GM18907 (cell line): Measurements from ENCODE around the gene KCNQ4.

Experiments used
- ATAC-seq: cut with Tn5 transposase; IDR thresholded peaks from one replicate; pipeline ENCODE4 v1.9.1; 2021; ENCODE audit warnings: mild to moderate bottlenecking, moderate library complexity; ENCODE audit not compliant: unreplicated experiment

Gene KCNQ4

DNA sequence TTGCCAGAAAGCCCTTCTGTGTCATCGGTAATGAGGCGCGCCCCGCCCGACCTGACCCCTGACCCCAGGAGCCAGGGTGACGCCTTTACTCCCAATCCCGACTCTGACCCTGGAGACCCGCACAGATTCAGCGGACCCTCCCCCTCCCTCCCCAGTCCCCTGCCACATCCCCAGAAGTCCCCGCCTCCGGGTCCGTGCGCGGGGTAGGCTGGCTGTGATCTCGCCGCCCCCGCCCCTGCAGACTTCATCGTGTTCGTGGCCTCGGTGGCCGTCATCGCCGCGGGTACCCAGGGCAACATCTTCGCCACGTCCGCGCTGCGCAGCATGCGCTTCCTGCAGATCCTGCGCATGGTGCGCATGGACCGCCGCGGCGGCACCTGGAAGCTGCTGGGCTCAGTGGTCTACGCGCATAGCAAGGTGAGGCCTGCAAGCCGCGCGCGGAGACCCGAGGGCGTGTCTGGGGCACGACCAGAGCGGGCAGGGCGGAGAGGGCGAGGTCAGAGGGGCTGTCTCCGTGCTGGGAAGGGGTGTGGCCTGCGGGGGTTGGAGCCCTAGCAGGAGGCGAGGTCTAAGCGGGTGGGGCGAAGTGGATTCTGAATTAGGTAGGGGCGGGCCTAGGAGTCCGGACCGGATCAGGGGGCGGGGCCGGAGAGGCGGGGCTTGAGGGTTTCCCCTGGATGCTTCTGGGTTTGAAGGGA is 34.8 kb downstream of the KCNQ4 start:
- peak; percentile 78 for ATAC-seq

DNA sequence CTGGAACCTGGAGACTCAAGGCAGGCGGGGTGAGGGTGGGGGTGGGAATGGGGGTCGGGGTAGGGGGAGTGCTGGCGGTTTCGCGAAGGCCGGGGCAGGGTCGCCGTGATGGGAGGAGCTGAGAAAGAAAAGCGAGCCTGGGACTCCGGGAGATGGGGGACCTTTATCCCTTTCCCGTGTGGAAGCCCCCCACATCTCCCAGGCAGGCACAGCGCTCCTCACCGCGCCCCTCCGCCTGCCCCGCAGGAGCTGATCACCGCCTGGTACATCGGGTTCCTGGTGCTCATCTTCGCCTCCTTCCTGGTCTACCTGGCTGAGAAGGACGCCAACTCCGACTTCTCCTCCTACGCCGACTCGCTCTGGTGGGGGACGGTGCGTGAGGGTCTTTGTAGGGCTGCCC is 35.5 kb downstream of the KCNQ4 start:
- no peak for ATAC-seq

DNA sequence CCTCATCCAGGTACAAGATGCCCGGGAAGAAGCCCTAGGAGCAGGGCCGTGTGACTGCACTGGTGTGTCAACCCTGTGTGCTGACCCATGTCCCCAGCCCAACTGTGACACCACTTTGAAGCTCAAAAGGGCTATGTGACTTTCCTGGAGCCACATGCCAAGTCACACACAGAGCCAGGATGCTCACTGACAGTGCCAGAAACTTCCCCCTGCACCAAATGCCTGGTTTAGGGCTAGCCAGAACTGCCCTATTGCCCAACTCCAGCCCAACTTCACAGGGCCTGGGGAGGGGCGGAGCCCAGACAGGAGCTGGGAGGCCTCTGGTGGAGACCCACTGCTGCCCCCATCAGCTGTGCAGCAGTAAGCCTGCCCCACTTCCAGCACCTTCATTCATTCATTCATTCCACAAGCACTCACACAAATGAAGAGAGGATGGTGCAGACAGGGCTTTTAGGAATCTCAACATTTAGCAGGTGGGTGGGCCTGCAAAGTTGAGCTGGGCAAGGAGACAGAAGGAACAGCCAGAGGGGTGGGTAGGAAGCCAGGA is 36.7 kb downstream of the KCNQ4 start:
- no peak for ATAC-seq

DNA sequence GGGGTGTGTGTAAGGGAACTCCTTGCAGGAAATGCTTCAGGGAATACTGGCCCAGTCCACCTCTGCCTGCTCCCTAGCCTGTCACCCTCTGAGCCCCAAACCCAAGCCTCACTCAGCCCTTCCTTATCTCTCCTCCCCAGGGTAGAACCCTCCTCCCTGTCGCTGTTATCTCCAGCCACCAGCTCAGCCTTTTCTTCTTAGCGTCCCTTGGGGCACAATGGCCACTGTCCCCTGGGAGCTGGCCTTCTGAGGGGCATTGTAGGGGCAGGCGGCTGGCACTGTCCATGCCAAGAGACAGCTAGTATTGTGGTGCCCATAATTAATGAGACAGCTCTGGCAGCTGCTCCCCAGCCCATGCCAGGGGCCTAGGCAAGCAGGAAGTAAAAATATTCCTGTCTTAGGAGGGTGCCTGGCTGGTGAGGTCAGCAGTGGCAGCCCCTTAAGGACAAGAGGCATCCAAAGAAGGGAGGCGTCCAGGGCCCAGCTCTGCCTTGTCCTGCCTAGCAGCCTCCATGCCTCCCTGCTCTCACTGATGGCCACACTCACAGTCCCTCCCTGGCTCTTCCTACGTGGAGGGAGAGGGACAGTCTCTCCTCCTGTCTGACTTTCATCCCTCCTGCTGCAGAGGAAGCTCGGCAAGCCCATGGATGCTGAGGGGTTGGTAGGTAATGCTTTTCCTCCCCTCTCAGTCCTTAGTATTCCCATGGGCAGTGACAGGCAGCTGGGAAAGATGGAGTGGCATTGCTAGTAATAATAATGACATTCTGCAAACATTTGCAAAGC is 37.5 kb downstream of the KCNQ4 start:
- no peak for ATAC-seq

GRCh38 chr1:40822890-40823289 is 39.3 kb downstream of the KCNQ4 start:
- ATAC-seq: no peak

DNA sequence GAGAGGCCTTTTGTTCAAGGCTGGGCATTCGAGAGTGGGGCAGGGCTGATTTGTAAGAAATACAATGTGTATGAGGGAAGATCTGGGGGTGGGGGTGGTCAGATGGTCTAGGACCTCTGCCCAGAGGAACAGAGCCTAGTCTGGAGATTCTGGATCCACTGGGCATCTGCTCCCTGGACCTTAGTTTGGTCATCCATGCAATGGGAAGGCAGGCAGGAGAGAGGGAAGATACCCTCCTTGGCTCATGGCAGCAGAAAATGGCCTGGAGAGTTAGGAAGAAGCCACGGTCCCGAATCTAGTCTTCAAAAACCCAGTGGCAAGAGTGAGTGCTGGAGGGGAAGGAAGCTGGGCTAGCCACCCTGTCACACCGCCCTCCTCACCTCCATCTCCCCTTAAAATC is 39.8 kb downstream of the KCNQ4 start:
- ATAC-seq: no peak

- ATAC-seq: no peak
Observed at GRCh38 chr1:40823983-40824382, 40.4 kb downstream of the KCNQ4 start.

DNA sequence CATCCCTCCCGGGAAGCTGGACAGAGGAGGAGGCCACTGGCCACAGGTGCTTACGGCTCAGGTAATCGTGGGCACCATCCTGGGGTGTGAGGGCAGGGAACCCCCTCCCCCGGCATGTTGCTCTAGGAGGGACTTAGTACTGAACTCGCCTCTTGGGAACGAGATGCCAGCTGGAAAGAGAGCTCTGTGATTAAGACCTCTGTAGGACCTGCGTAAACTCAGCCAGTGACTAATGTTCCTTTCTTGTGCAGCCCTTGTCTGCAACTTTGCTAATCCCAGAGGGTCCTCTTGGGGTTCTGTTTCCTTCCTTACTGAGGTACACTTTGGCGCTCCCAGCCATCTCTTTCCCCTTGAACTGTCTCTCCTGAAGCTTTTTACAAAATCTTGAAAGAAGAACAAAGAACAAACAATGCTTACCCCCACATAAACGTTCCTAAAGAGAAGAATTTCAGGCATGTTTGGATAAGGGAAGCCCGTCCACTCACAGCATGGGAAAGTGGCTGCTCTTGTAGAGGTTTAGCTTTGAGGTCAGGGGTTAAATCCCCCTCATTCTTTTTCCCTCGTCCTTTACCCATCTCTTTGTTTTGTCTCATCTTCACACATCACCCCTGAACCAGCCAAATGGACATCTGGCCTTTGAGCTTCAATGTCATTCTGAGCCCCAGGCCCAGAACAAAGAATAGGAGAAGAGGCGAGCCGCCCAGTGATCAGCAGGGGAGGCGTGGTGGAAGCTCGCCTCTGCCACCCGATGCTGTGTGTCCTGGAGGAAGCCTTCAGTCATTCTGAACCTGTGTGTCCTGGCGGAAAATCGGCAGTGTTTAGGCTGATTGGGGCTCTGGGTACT is 41.2 kb downstream of the KCNQ4 start:
- ATAC-seq: no peak

GRCh38 chr1:40825435-40825788 is 41.8 kb downstream of the KCNQ4 start:
- ATAC-seq: peak; percentile 64

DNA sequence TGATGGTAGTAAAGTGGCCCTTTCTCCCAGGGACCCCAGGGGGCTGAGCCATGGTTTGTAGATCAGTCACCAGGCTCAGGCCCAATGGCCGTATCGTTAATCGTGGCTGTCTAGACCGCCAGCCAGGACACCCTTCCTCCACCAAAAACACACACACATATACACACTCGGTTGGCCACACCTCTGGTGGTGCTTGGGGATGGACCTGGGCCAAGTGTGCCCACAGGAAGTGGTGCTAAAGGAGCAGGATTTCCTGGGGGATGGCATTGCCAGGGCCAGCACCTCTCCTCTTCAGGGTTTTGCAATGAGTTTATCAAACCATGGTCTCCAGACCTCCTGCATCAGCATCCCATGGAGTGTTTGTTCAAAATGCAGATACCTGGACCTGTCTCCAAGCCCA is 42.4 kb downstream of the KCNQ4 start:
- no peak for ATAC-seq

GRCh38 chr1:40829631-40830245 is 46.2 kb downstream of the KCNQ4 start:
- no peak for ATAC-seq

- ATAC-seq: no peak
Observed at GRCh38 chr1:40830419-40830943, 46.9 kb downstream of the KCNQ4 start.

- no peak for ATAC-seq
Observed at GRCh38 chr1:40831001-40831732, 47.6 kb downstream of the KCNQ4 start.

GRCh38 chr1:40833979-40834378 is 50.4 kb downstream of the KCNQ4 start:
- ATAC-seq: no peak

DNA sequence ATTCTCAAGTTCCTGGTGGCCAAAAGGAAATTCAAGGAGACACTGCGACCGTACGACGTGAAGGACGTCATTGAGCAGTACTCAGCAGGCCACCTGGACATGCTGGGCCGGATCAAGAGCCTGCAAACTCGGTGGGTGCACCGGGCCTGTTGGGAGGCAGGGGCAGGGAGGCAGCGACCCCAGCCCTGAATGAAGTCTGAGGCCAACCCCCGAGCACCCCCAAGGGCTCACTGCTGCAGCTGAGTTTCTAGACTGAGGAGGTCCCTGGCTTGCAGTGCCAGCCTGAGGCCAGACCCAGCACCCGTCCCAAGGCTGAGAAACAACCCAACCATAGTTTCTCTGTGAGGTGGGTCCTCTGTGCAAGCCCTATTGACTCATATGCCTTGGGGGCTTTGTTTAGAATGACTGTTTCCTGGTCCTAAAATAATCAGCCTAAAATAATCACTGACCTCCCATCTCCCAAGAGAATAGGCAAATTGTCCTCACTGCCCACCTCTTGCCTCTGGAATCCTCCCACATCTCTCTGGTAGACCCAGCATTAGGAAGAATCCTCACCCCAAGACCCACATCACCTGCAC is 51.5 kb downstream of the KCNQ4 start:
- no peak for ATAC-seq

DNA sequence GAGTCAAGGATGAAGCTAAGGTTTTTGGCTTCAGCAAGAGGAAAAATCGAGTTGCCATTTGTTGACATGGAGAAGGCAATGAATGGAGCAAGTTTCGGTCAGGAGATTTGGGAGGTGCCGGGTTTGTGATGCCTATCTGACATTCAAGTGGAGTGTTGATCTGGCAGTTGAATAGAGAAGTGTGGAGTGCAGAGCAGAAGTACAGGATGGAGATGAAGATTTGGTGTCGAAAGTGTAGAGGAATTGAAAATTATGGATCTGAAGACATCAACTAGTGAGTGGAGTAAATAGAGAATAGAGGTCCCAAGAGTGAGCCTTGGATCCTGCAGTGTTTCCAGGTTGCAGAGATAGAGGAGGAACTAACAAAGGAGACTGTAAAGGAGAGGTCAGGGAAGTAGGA is 52.7 kb downstream of the KCNQ4 start:
- no peak for ATAC-seq

- no peak for ATAC-seq
Observed at GRCh38 chr1:40837601-40838000, 54.0 kb downstream of the KCNQ4 start.

- ATAC-seq: no peak
Observed at GRCh38 chr1:40838045-40838979, 54.7 kb downstream of the KCNQ4 start.
